Upper lobe of right lung (tissue), 1 donor: ENCODE measurements around the gene CDKAL1. TPM values are rescaled to one million over a fixed set of nuclear protein-coding genes. Genes with fewer than 3 reads are reported as not detected.

Source experiments
- ATAC-seq: fragments of 200-7000 bp; cut with Tn5 transposase; one replicate; pipeline ENCODE4 v1.9.1; 2020; ENCODE audit warnings: mild to moderate bottlenecking, moderate library complexity
- DNase-seq: peaks from one replicate; pipeline ENCODE4 v3.0.0-alpha.2; 2020
- H3K27ac ChIP-seq: fragments of 200-600 bp; one replicate; pipeline ENCODE4 v1.8.0; 2022
- H3K27me3 ChIP-seq: fragments of 200-600 bp; one replicate; pipeline ENCODE4 v1.8.0; 2022; ENCODE audit warnings: mild to moderate bottlenecking
- H3K36me3 ChIP-seq: fragments of 200-600 bp; one replicate; pipeline ENCODE4 v1.8.0; 2022
- H3K4me1 ChIP-seq: fragments of 200-600 bp; one replicate; pipeline ENCODE4 v1.8.0; 2022
- H3K4me3 ChIP-seq: fragments of 200-600 bp; one replicate; pipeline ENCODE4 v1.8.0; 2022; ENCODE audit warnings: mild to moderate bottlenecking
- H3K9me3 ChIP-seq: fragments of 200-600 bp; one replicate; pipeline ENCODE4 v1.8.0; 2022
- intact Hi-C: fragments of 100-400 bp; cut with DNase I; formaldehyde crosslinking; loops from one replicate; pipeline ENCODE4 v1.11.0; 2022
- total RNA-seq: library from RNA; stranded (reverse); fragmentation: NEBNext Ultra II Directional; extraction: Animal tissue kit (Norgen Biotek cat#: 25700); gene quantifications from one replicate; pipeline ENCODE4 v1.2.1, GENCODE V29; 2021
- TF ChIP-seq, protein P1 (sequence below): fragments of 200-600 bp; IDR thresholded peaks from one replicate; pipeline ENCODE4 v1.8.0; 2022; ENCODE audit warnings: antibody characterized with exemption
- donor health status: DM: no; HTN: yes; CAD: no; lungs with severe emphysema.

CDKAL1 gene
- total RNA-seq, 1 donor from 2014 or later = 16.0 TPM

- Histone ChIP-seq H3K27me3 (no peaks in the 10 kb centered on the region), H3K9me3 (no peaks in the 10 kb centered on the region), H3K4me3 (no peak overlapping the region), H3K4me1 (no peaks in the 10 kb centered on the region), H3K36me3 (no peaks in the 10 kb centered on the region), H3K27ac (no peak overlapping the region)
- DNase-seq (no peak), ATAC-seq (no peak)
- intact Hi-C loops = no loop called here
- TF ChIP-seq, protein P1, sequence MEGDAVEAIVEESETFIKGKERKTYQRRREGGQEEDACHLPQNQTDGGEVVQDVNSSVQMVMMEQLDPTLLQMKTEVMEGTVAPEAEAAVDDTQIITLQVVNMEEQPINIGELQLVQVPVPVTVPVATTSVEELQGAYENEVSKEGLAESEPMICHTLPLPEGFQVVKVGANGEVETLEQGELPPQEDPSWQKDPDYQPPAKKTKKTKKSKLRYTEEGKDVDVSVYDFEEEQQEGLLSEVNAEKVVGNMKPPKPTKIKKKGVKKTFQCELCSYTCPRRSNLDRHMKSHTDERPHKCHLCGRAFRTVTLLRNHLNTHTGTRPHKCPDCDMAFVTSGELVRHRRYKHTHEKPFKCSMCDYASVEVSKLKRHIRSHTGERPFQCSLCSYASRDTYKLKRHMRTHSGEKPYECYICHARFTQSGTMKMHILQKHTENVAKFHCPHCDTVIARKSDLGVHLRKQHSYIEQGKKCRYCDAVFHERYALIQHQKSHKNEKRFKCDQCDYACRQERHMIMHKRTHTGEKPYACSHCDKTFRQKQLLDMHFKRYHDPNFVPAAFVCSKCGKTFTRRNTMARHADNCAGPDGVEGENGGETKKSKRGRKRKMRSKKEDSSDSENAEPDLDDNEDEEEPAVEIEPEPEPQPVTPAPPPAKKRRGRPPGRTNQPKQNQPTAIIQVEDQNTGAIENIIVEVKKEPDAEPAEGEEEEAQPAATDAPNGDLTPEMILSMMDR = no peak
Observed at GRCh38 chr6:20688710-20689500, 154.6 kb downstream of the CDKAL1 start.

- Histone ChIP-seq H3K4me3 (no peak overlapping the region), H3K27me3 (no peaks in the 10 kb centered on the region), H3K9me3 (no peaks in the 10 kb centered on the region), H3K4me1 (no peaks in the 10 kb centered on the region), H3K36me3 (no peaks in the 10 kb centered on the region), H3K27ac (no peak overlapping the region)
- DNase-seq (no peak), ATAC-seq (no peak)
- intact Hi-C loops = no loop called here
- TF ChIP-seq, protein P1 = no peak
Observed at GRCh38 chr6:20691185-20691584, 156.9 kb downstream of the CDKAL1 start.

DNA sequence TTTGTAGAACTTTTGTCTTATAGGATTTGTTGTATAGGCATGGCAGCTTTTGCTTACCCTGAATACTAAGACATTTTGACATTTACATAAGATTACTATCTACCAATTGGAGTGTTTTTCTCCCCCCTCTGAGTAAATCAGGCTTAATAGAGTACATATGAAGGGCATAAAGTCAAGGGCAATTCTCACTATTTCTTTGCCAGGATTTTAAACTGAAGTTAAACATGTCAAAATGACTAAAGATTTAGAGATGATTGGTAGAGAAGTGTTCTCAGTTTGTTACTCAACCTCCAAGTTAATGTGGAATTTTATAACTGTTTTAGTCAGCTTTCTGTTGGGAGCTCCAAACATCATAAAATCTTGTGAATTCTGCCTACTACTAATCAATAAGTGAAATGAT, 157.8 kb downstream of the CDKAL1 start:
- intact Hi-C loops = no loop called here
- H3K4me3 ChIP-seq = no peak overlapping the region
- TF ChIP-seq, protein P1 = no peak
- no peaks in the 10 kb centered on the region for H3K36me3 ChIP-seq
- H3K9me3 ChIP-seq = no peaks in the 10 kb centered on the region
- DNase-seq (no peak), ATAC-seq (no peak)
- H3K27ac ChIP-seq = no peak overlapping the region
- no peaks in the 10 kb centered on the region for H3K27me3 ChIP-seq
- H3K4me1 ChIP-seq = no peaks in the 10 kb centered on the region

- no peak for DNase-seq
- H3K9me3 ChIP-seq = no peaks in the 10 kb centered on the region
- no peak overlapping the region for H3K4me3 ChIP-seq
- H3K27ac ChIP-seq = no peak overlapping the region
- TF ChIP-seq, protein P1 = no peak
- no peaks in the 10 kb centered on the region for H3K27me3 ChIP-seq
- no peak for ATAC-seq
- H3K36me3 ChIP-seq = no peaks in the 10 kb centered on the region
- intact Hi-C loops = no loop called here
- H3K4me1 ChIP-seq = no peaks in the 10 kb centered on the region
Observed at GRCh38 chr6:20693466-20694063, 159.3 kb downstream of the CDKAL1 start.

DNA sequence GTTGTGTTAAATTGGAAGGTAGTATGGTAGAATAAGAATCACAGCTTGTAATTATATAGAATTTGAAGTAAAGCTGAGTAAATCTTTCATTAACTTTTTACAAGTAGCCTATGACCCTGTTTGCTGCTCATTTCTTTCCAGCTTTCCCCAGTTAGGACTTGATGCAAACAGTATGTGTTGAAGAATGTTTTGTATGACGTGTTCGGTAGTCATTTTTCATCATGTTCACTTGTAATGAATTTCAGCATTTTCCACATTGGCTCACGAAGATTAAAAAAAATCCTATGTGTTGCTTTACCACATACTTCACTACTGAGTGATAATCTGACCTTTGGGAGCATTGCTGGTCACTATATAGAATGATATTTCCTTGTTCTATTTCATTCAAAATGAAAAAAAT, 162.4 kb downstream of the CDKAL1 start:
- ATAC-seq = no peak
- no peak for DNase-seq
- Histone ChIP-seq H3K27me3 (no peaks in the 10 kb centered on the region), H3K36me3 (no peaks in the 10 kb centered on the region), H3K9me3 (no peaks in the 10 kb centered on the region), H3K4me1 (no peaks in the 10 kb centered on the region), H3K27ac (no peak overlapping the region), H3K4me3 (no peak overlapping the region)
- TF ChIP-seq, protein P1 = no peak
- intact Hi-C loops = no loop called here
